ENCODE measurements around the gene ACAP3.

ACAP3 gene

DNA sequence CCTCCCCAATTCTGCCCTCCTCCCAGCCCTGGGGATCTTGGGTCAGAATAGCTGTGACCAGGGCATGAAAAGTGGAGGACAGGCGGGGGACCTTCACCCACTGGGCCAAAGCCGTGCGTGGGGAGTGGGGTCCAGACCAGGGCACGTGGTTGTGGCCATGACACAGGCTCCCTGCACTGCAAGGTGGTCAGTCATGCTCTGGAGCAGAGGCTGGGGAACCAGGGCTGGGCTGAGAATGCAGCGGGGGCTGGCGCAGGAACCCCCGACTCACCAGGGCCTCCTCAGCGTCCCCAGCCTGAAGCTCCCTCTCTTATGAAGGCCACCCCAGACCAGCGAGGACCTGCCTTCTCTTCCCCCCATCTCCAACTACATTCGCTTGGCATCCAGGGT is 38.8 kb upstream of the ACAP3 start:
- Histone ChIP-seq H3K4me1 (ENCODE audit: control insufficient read depth in 1 of 2, insufficient read depth in 1 of 2, low read depth in 1 of 2, low read length in 1 of 2) (peaks cover 9% of the 10 kb centered on the region in 2 experiments), H3K27me3 (peaks cover 18% of the 10 kb centered on the region), H3K36me3 (no peaks in the 10 kb centered on the region), H3K9me3 (no peaks in the 10 kb centered on the region), H3K27ac (no peak overlapping the region), H3K4me3 (ENCODE audit: low read depth in 1 of 2, low read length in 1 of 2) (no peak overlapping the region)
- TF ChIP-seq, protein P1, sequence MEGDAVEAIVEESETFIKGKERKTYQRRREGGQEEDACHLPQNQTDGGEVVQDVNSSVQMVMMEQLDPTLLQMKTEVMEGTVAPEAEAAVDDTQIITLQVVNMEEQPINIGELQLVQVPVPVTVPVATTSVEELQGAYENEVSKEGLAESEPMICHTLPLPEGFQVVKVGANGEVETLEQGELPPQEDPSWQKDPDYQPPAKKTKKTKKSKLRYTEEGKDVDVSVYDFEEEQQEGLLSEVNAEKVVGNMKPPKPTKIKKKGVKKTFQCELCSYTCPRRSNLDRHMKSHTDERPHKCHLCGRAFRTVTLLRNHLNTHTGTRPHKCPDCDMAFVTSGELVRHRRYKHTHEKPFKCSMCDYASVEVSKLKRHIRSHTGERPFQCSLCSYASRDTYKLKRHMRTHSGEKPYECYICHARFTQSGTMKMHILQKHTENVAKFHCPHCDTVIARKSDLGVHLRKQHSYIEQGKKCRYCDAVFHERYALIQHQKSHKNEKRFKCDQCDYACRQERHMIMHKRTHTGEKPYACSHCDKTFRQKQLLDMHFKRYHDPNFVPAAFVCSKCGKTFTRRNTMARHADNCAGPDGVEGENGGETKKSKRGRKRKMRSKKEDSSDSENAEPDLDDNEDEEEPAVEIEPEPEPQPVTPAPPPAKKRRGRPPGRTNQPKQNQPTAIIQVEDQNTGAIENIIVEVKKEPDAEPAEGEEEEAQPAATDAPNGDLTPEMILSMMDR (IDR thresholded peaks at IDR 0.05), result no peak

DNA sequence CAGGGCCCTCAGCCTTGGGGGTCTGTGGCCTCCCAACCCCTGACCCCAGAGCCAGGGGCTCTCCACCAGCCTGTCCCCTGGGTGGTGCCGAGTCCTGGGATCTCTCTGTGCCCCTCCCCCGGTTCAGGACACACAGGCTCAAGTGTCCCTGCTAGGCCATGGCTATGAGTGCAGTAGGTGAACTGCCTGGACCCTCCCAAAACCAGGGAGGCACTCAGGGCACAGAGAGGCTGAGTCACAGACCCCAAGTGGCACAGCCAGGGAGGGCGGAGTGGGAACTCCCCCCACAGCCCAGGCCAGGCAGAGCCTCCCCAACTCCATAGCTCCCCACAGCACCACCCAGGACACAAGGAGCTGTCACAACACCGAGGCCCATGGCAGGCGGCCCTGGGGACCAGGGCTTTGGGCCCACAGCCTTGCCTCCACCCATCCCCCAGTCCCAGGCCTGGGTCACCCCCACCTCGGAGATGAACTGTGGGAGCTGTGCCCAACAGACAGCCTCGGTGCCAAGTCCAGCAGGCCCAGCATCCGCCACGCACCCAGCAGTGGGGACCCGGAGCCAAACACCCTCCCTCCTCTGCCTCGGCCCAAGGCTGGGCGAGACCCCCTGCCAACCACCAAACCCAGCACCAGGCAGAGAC is 38.2 kb upstream of the ACAP3 start:
- TF ChIP-seq, protein P1 (IDR thresholded peaks at IDR 0.05), result no peak
- H3K4me1 ChIP-seq (ENCODE audit: control insufficient read depth in 1 of 2, insufficient read depth in 1 of 2, low read depth in 1 of 2, low read length in 1 of 2), result peaks cover 9% of the 10 kb centered on the region in 2 experiments
- no peak overlapping the region for H3K4me3 ChIP-seq (ENCODE audit: low read depth in 1 of 2, low read length in 1 of 2)
- H3K27me3 ChIP-seq, result peaks cover 14% of the 10 kb centered on the region
- H3K27ac ChIP-seq, result no peak overlapping the region
- no peaks in the 10 kb centered on the region for H3K9me3 ChIP-seq
- H3K36me3 ChIP-seq, result no peaks in the 10 kb centered on the region

DNA sequence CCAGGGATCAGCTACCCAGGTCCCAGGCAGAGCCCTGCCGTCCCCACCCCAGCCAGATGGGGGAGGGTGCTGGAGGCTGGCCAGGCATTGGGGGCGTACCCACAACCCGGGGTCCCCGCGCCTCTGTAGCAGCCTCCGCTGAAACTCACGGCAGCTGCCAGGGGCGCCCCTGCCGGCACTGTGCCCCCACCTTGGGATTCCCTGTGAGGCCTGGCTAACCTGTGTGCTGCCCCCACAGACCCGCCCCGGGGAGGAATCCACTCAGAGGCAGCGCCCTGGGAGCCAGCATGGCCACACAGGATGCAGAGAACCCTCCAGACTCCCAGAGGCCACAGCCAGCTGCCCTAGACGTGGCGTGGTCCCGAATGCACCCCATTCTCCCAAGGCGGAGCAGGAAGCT is 37.7 kb upstream of the ACAP3 start:
- TF ChIP-seq, protein P1 (IDR thresholded peaks at IDR 0.05), result no peak
- peaks cover 14% of the 10 kb centered on the region for H3K27me3 ChIP-seq
- peaks cover 3% of the 10 kb centered on the region for H3K36me3 ChIP-seq
- no peak overlapping the region for H3K27ac ChIP-seq
- H3K4me1 ChIP-seq (ENCODE audit: control insufficient read depth in 1 of 2, insufficient read depth in 1 of 2, low read depth in 1 of 2, low read length in 1 of 2), result peaks cover 9% of the 10 kb centered on the region in 2 experiments
- no peak overlapping the region for H3K4me3 ChIP-seq (ENCODE audit: low read depth in 1 of 2, low read length in 1 of 2)
- no peaks in the 10 kb centered on the region for H3K9me3 ChIP-seq

DNA sequence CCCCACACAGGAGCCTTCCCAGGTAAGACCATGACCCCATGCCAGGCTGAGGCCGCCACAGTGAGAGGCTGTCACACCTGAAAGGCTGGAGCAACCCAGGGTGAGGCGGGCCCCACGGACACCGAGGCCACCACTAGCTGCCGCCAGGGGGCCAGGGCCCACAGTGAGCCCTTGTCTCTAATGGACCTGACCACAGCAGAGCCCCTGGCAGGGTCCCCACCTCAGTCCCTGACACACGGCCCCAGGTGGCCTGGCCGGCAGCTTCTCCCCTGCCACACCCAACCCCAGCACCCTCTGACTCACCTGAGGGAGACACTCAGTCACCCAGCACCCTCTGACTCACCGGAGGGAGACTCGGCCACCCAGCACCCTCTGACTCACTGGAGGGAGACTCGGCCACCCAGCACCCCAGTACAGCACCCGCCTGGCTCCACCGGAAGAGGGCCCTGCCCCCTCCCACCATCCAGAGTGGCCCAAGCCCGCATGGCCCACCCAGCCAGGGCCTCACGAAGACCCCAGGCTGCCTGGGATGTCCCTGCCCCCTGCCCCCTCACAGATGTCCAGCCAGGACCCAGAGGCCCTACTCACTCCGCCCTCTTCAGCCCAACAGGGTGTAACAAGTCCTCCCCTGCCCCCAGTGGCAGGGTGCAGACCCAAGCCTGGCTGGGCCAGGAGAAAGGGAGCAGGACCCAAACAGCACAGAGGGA is 37.1 kb upstream of the ACAP3 start:
- Histone ChIP-seq H3K4me1 (ENCODE audit: control insufficient read depth in 1 of 2, insufficient read depth in 1 of 2, low read depth in 1 of 2, low read length in 1 of 2) (peaks cover 9% of the 10 kb centered on the region in 2 experiments), H3K9me3 (no peaks in the 10 kb centered on the region), H3K27me3 (peaks cover 14% of the 10 kb centered on the region), H3K4me3 (ENCODE audit: low read depth in 1 of 2, low read length in 1 of 2) (no peak overlapping the region), H3K27ac (no peak overlapping the region), H3K36me3 (peaks cover 9% of the 10 kb centered on the region)
- TF ChIP-seq, protein P1 (IDR thresholded peaks at IDR 0.05), result no peak

DNA sequence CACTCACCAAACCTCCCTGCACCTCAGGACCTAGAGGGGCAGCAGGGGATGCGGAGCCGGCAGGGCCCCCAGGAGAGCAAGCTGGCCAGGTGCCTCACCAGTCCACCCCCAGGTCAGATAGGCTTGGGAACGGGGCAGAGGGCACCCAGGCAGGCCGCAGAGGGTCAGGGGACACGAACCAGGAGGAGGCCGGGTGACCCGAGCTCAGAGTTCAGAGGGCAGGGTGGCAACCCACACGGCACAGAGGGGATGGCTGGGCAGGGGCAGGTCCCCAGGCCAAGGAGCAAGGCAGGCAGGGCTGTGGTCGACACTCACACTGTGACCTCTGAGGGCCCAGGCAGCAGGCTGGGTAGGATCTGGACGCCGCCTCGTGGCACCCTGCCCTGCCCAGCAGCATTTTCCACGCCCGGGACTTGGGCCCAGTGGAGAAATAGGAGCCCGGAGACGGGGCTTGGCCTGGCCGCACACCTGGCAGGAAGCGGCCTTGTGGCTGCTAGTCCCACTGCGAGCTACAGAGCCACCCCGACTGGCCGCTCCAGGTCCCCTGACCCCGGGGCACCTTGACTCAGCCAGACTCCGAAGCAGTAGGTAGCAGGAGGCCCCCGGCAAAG is 36.2 kb upstream of the ACAP3 start:
- H3K36me3 ChIP-seq, result peaks cover 16% of the 10 kb centered on the region
- peaks cover 14% of the 10 kb centered on the region for H3K27me3 ChIP-seq
- H3K4me1 ChIP-seq (ENCODE audit: control insufficient read depth in 1 of 2, insufficient read depth in 1 of 2, low read depth in 1 of 2, low read length in 1 of 2), result peaks cover 9% of the 10 kb centered on the region in 2 experiments
- H3K27ac ChIP-seq, result no peak overlapping the region
- H3K9me3 ChIP-seq, result no peaks in the 10 kb centered on the region
- H3K4me3 ChIP-seq (ENCODE audit: low read depth in 1 of 2, low read length in 1 of 2), result no peak overlapping the region
- TF ChIP-seq, protein P1 (IDR thresholded peaks at IDR 0.05), result no peak
